ENCODE data around the gene PPP1R9B. TPM values are rescaled to one million over a fixed set of nuclear protein-coding genes. Genes with fewer than 3 reads are reported as not detected.

Gene PPP1R9B
- total RNA-seq, 1 experiment from 2014 or later, result 112 TPM

DNA sequence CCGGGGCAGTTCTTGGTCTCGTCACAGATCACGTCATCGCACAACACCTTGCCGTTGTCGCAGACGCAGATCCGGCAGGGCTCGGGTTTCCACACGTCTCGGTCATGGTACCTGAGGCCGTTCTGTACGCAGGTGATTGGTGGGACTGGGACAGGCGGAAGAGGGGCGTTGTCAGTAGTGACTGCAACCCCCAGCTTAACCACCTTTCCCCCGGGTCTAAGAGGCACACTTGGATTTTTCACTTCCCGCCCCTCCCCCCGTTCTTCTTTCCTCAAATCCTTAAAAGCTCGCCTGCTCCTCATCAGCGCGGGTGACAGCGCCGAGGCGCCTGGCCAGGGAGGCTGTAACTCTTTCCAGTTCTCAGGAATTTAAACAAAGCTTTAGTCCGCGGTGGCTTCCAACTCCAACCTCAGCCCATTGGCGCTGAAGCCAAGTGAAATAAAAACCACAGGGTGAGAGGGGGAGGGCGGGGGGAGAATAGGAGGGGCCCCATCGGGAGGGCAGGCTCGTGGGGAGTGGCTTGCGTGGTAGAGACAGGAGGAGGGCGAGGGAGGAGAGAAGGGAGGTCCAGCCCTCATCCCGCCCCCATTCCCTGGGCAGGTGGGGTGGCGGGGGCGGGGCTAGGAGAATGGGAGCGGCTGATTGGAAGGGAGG, 49.5 kb upstream of the PPP1R9B start:
- no TSS peak for BruUV-seq (replicated peaks)
- DNase-seq (ENCODE audit: low read depth, low spot score), result peak; percentile 96
- H3K79me2 ChIP-seq (ENCODE audit: insufficient read depth, low read length), result no peaks in the 10 kb centered on the region
- peaks cover 10 to 39% of the 10 kb centered on the region in 2 experiments for H3K4me1 ChIP-seq (ENCODE audit: control insufficient read depth in 1 of 2, insufficient read depth in 2 of 2, low read length in 2 of 2)
- H3K4me2 ChIP-seq (ENCODE audit: low read length), result peak overlapping the region; percentile 99
- POLR2A ChIA-PET, result interaction anchor here (1.0 to 2.8 kb wide), 12 partner anchors 22 to 189 kb away, joined by 3 to 21 read pairs (median 5); no protein-coding TSS in a partner anchor
- peak overlapping the region; percentile 81 for H2AFZ ChIP-seq (ENCODE audit: low read depth, low read length, poor library complexity, severe bottlenecking)
- H3K27me3 ChIP-seq (ENCODE audit: insufficient read depth, low read length), result no peaks in the 10 kb centered on the region
- H3K9me2 ChIP-seq (ENCODE audit: insufficient read depth), result no peaks in the 10 kb centered on the region
- H3K4me3 ChIP-seq (replicated peaks in 1 of 2; ENCODE audit: low read depth in 1 of 2, low read length in 2 of 2), result peak overlapping the region; percentile 71 to 75
- 0 out of 4 replicates have a peak, but pooled peaks cover 0 to 5% of the 10 kb centered on the region in 2 experiments for H3K36me3 ChIP-seq (ENCODE audit: control insufficient read depth in 1 of 2, insufficient read depth in 2 of 2, low read length in 2 of 2)
- RAD21 ChIA-PET (ENCODE audit: low non-redundant PET in 1 of 2, low total read pairs in 2 of 2, uncharacterized antibody in 2 of 2, unreplicated experiment in 2 of 2), result interaction anchor here (0.6 to 3.0 kb wide), 27 partner anchors 13 to 385 kb away, joined by 3 to 28 read pairs (median 5); partner anchors contain the start of genes TMEM92 (in 2 of the 2), RSAD1 (in 1 of the 2) and SGCA (in 1 of the 2)
- TF ChIP-seq POLR2AphosphoS5 (IDR thresholded peaks at IDR 0.05; ENCODE audit: low read depth, low read length) (peak; percentile 76), ZNF274 (IDR thresholded peaks at IDR 0.05; ENCODE audit: low read depth, low read length) (no peak), FOSL1 (IDR thresholded peaks at IDR 0.05; ENCODE audit: low read depth) (no peak), ELF1 (IDR thresholded peaks at IDR 0.05; ENCODE audit: borderline replicate concordance, low read depth) (no peak), TCF7L2 (IDR thresholded peaks at IDR 0.05; ENCODE audit: borderline replicate concordance, extremely low read depth, insufficient read depth, insufficient read length) (peak; percentile 19), POLR2A (IDR thresholded peaks at IDR 0.05; ENCODE audit: borderline replicate concordance, extremely low read depth, insufficient read depth, insufficient read length) (peak; percentile 36), RAD21 (IDR thresholded peaks at IDR 0.05; ENCODE audit: low read depth) (no peak), EGR1 (IDR thresholded peaks at IDR 0.05; ENCODE audit: low read depth) (no peak), JUND (IDR thresholded peaks at IDR 0.05) (no peak), EZH2 (IDR thresholded peaks at IDR 0.05) (no peak), SIN3A (IDR thresholded peaks at IDR 0.05; ENCODE audit: low read depth) (no peak), ZFX (IDR thresholded peaks at IDR 0.05) (no peak), YY1 (IDR thresholded peaks at IDR 0.05; ENCODE audit: extremely low read depth, insufficient replicate concordance, low read depth, low read length) (peak; percentile 43)
- TF ChIP-seq, protein P1, sequence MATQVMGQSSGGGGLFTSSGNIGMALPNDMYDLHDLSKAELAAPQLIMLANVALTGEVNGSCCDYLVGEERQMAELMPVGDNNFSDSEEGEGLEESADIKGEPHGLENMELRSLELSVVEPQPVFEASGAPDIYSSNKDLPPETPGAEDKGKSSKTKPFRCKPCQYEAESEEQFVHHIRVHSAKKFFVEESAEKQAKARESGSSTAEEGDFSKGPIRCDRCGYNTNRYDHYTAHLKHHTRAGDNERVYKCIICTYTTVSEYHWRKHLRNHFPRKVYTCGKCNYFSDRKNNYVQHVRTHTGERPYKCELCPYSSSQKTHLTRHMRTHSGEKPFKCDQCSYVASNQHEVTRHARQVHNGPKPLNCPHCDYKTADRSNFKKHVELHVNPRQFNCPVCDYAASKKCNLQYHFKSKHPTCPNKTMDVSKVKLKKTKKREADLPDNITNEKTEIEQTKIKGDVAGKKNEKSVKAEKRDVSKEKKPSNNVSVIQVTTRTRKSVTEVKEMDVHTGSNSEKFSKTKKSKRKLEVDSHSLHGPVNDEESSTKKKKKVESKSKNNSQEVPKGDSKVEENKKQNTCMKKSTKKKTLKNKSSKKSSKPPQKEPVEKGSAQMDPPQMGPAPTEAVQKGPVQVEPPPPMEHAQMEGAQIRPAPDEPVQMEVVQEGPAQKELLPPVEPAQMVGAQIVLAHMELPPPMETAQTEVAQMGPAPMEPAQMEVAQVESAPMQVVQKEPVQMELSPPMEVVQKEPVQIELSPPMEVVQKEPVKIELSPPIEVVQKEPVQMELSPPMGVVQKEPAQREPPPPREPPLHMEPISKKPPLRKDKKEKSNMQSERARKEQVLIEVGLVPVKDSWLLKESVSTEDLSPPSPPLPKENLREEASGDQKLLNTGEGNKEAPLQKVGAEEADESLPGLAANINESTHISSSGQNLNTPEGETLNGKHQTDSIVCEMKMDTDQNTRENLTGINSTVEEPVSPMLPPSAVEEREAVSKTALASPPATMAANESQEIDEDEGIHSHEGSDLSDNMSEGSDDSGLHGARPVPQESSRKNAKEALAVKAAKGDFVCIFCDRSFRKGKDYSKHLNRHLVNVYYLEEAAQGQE (IDR thresholded peaks at IDR 0.05; ENCODE audit: low read depth), result no peak
- TF ChIP-seq, protein P2, sequence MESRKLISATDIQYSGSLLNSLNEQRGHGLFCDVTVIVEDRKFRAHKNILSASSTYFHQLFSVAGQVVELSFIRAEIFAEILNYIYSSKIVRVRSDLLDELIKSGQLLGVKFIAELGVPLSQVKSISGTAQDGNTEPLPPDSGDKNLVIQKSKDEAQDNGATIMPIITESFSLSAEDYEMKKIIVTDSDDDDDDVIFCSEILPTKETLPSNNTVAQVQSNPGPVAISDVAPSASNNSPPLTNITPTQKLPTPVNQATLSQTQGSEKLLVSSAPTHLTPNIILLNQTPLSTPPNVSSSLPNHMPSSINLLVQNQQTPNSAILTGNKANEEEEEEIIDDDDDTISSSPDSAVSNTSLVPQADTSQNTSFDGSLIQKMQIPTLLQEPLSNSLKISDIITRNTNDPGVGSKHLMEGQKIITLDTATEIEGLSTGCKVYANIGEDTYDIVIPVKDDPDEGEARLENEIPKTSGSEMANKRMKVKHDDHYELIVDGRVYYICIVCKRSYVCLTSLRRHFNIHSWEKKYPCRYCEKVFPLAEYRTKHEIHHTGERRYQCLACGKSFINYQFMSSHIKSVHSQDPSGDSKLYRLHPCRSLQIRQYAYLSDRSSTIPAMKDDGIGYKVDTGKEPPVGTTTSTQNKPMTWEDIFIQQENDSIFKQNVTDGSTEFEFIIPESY (IDR thresholded peaks at IDR 0.05; ENCODE audit: extremely low read depth, insufficient replicate concordance, low read length), result no peak
- peak; percentile 92 for ATAC-seq
- H3K9me3 ChIP-seq (ENCODE audit: control insufficient read depth in 1 of 2, insufficient read depth in 1 of 2, low read depth in 1 of 2, low read length in 2 of 2), result no peaks in the 10 kb centered on the region
- CTCF ChIA-PET, result interaction anchor here (0.6 to 4.2 kb wide), 51 partner anchors 10 to 617 kb away, joined by 3 to 243 read pairs (median 5); partner anchors contain the start of genes ITGA3, LRRC59, RSAD1 and SGCA
- peak overlapping the region; percentile 87 for H3K27ac ChIP-seq (ENCODE audit: low read depth, low read length)
- intact Hi-C loops (cut with micrococcal nuclease), result loop anchor here (1.0 to 5.0 kb wide), 4 partner anchors 73 to 633 kb away; partner anchors contain the start of gene RSAD1
- no peaks in the 10 kb centered on the region for H4K20me1 ChIP-seq (ENCODE audit: insufficient read depth)
- H3K9ac ChIP-seq (ENCODE audit: low read length), result peak overlapping the region; percentile 68

Measured in HCT116 (cell line).